ENCODE results near the gene BCAS3.

BCAS3 gene

DNA sequence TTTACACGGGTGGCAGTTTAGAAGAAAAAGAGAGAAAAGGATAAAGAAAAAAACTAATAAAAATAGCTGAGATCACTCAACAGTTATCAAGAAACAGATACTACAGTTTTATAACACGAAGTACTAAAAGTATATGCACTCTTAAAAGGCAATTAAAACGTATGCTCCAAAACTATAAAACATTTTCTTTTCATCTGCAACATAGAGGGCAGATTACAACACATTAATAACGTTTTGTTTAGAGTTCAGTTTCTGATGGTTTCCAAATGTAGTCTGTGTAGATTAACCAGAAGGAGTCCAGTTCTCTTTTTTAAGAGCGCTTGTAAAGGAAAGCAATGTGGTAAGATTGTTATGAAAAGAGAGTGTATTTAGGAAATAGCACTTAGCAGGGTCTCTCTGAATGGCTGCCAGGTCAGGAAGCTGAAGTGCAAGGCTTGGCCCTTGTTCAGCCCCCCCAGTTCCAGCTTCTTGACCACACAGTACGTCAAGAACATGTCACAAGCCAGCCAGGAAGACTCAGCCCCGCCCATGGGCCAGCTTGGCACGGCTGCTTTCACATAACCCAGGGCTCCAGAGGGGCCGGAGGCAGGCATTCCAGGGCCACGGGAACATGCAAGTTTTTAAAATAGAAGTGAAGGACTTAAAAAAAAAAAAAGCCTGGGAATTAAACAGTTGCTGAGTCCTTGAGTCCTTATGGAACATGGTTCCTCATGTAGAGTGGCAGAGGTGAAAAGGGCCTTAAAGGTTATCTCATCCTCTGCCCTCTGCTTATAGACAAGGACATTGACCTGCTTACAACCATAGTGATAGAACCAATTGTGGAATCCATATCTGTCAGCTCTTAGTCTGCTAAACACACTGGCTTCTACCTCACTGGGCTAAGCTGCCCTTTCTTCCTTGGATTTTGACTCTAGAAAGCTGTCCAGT is 574.6 kb downstream of the BCAS3 start:
- Histone ChIP-seq H3K36me3 (ENCODE audit: control insufficient read depth, insufficient read depth, low read length) (no peaks in the 10 kb centered on the region), H2AFZ (no peak overlapping the region), H3K4me2 (ENCODE audit: low read length) (no peak overlapping the region), H3K79me2 (no peaks in the 10 kb centered on the region), H3K4me1 (peaks cover 3% of the 10 kb centered on the region), H3K27me3 (ENCODE audit: control insufficient read depth, insufficient read depth, low read length) (no peaks in the 10 kb centered on the region), H3K4me3 (ENCODE audit: low read depth, low read length) (no peak overlapping the region), H3K27ac (peak overlapping the region; percentile 42), H3K9ac (no peak overlapping the region), H3K9me3 (ENCODE audit: control insufficient read depth, low read length) (no peaks in the 10 kb centered on the region)
- TF ChIP-seq, protein P1, sequence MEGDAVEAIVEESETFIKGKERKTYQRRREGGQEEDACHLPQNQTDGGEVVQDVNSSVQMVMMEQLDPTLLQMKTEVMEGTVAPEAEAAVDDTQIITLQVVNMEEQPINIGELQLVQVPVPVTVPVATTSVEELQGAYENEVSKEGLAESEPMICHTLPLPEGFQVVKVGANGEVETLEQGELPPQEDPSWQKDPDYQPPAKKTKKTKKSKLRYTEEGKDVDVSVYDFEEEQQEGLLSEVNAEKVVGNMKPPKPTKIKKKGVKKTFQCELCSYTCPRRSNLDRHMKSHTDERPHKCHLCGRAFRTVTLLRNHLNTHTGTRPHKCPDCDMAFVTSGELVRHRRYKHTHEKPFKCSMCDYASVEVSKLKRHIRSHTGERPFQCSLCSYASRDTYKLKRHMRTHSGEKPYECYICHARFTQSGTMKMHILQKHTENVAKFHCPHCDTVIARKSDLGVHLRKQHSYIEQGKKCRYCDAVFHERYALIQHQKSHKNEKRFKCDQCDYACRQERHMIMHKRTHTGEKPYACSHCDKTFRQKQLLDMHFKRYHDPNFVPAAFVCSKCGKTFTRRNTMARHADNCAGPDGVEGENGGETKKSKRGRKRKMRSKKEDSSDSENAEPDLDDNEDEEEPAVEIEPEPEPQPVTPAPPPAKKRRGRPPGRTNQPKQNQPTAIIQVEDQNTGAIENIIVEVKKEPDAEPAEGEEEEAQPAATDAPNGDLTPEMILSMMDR (IDR thresholded peaks at IDR 0.05), result no peak

DNA sequence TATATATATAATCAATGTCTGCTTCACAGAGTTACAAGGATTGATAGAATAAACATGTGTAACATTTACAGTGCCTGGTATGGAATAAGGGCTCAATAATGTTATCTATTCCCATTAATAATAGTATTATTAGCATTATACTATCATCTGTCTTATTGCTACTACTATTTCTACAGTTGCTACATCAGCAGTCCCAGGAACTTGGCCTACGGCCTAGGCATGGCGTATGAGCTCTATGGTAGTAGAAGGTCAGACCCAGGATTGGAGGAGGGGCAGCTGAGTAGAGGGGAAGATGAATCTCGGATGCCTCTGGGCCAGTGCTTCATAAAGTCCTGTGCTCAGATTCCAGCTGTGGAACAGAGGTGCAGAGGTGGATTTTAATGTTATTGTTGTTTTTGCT is 575.7 kb downstream of the BCAS3 start:
- no peaks in the 10 kb centered on the region for H3K4me1 ChIP-seq
- no peaks in the 10 kb centered on the region for H3K9me3 ChIP-seq (ENCODE audit: control insufficient read depth, low read length)
- H3K4me3 ChIP-seq (ENCODE audit: low read depth, low read length), result no peak overlapping the region
- H3K9ac ChIP-seq, result no peak overlapping the region
- H3K4me2 ChIP-seq (ENCODE audit: low read length), result no peak overlapping the region
- H3K36me3 ChIP-seq (ENCODE audit: control insufficient read depth, insufficient read depth, low read length), result no peaks in the 10 kb centered on the region
- no peaks in the 10 kb centered on the region for H3K79me2 ChIP-seq
- H3K27ac ChIP-seq, result no peak overlapping the region
- H3K27me3 ChIP-seq (ENCODE audit: control insufficient read depth, insufficient read depth, low read length), result no peaks in the 10 kb centered on the region
- TF ChIP-seq, protein P1 (IDR thresholded peaks at IDR 0.05), result no peak
- H2AFZ ChIP-seq, result no peak overlapping the region

DNA sequence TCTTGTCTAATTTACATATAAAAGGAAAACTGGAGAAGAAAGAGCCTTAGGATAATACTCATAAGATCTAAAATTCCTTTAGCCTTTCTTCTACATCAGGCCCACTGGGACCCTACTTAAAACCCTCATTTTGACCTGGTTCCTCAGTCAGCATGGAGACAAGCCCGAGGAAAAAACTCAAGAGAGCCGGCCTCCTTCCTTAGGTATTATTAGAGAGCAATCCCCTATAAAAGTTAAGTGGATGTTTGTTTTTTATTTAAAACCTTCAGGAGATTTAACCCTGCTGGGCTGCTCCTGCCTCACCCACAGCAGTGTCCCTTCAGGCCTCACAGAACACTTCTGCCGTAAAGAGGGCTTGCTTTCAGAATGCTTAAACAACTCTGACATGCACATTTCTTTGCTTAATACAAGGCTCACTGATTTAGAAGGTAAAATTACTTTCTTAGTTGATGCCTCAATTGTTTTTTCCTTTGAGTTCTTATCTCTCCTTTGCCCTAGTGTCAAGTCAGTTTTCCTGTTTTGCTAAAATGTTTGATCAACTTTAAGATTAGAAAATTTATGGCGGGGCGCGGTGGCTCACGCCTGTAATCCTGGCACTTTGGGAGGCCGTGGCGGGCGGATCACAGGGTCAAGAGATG is 576.4 kb downstream of the BCAS3 start:
- no peak overlapping the region for H2AFZ ChIP-seq
- H3K36me3 ChIP-seq (ENCODE audit: control insufficient read depth, insufficient read depth, low read length), result no peaks in the 10 kb centered on the region
- TF ChIP-seq, protein P1 (IDR thresholded peaks at IDR 0.05), result no peak
- H3K27me3 ChIP-seq (ENCODE audit: control insufficient read depth, insufficient read depth, low read length), result no peaks in the 10 kb centered on the region
- no peak overlapping the region for H3K4me2 ChIP-seq (ENCODE audit: low read length)
- no peaks in the 10 kb centered on the region for H3K4me1 ChIP-seq
- no peak overlapping the region for H3K9ac ChIP-seq
- H3K4me3 ChIP-seq (ENCODE audit: low read depth, low read length), result no peak overlapping the region
- H3K79me2 ChIP-seq, result no peaks in the 10 kb centered on the region
- no peak overlapping the region for H3K27ac ChIP-seq
- no peaks in the 10 kb centered on the region for H3K9me3 ChIP-seq (ENCODE audit: control insufficient read depth, low read length)

DNA sequence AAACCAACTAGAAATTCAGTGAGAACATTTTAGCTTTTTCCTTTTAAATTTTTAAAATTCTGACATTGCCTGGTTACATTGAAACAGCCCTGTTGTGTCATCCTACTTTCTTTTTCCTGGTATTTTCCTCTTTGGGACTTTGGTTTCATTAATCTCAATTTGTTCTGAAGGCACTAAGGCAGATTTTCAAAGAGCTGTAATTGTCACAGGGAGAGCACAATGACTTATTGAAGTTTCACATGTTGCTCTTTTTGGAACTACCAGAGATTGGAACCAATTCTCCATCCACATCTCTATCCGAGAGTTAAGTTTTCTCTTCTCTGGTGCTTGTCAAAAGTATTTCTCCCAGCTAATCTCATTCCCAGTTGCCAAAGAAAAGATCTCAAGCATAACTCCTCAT is 577.3 kb downstream of the BCAS3 start:
- Histone ChIP-seq H3K27me3 (ENCODE audit: control insufficient read depth, insufficient read depth, low read length) (no peaks in the 10 kb centered on the region), H3K9me3 (ENCODE audit: control insufficient read depth, low read length) (no peaks in the 10 kb centered on the region), H2AFZ (no peak overlapping the region), H3K27ac (no peak overlapping the region), H3K9ac (no peak overlapping the region), H3K36me3 (ENCODE audit: control insufficient read depth, insufficient read depth, low read length) (no peaks in the 10 kb centered on the region), H3K4me1 (no peaks in the 10 kb centered on the region), H3K4me3 (ENCODE audit: low read depth, low read length) (no peak overlapping the region), H3K4me2 (ENCODE audit: low read length) (no peak overlapping the region), H3K79me2 (no peaks in the 10 kb centered on the region)
- TF ChIP-seq, protein P1 (IDR thresholded peaks at IDR 0.05), result no peak
